Right renal pelvis (tissue), 4 donors: ENCODE results near the gene CORO2B. TPM values are rescaled to one million over a fixed set of nuclear protein-coding genes. Genes with fewer than 3 reads are reported as not detected.

Experiments
- DNase-seq, 4 donors: peaks; one replicate each; pipeline ENCODE4 v3.0.0-alpha.2; 2013; ENCODE audit warnings: low read depth in 4 of 4, low spot score in 3 of 4, missing footprints in 1 of 4
- polyA plus RNA-seq, 4 donors: library from polyadenylated mRNA; unstranded; fragments of 120-200 nt; gene quantifications; one replicate each; pipeline ENCODE4 v1.2.1, GENCODE V29; 2013; ENCODE audit not compliant: insufficient read length in 4 of 4

CORO2B gene
- polyA plus RNA-seq, 4 donors: 22.1 to 27.9 (median 25.6) TPM

GRCh38 chr15:68623301-68623892 is 44.6 kb downstream of the CORO2B start:
- no peak for DNase-seq

GRCh38 chr15:68625853-68626252 is 47.1 kb downstream of the CORO2B start:
- no peak for DNase-seq

GRCh38 chr15:68626283-68626682 is 47.5 kb downstream of the CORO2B start:
- no peak for DNase-seq

- no peak for DNase-seq
These were observed 47.9 kb downstream of the CORO2B start for GRCh38 chr15:68626739-68627138.

- no peak for DNase-seq
These were observed 48.7 kb downstream of the CORO2B start for GRCh38 chr15:68627476-68627875.

- no peak for DNase-seq
These were observed 49.2 kb downstream of the CORO2B start for GRCh38 chr15:68627995-68628394.

- no peak for DNase-seq
These were observed 50.9 kb downstream of the CORO2B start for GRCh38 chr15:68629519-68630210.

- no peak for DNase-seq
These were observed 51.4 kb downstream of the CORO2B start for GRCh38 chr15:68630211-68630555.

- DNase-seq: no peak
These were observed 52.0 kb downstream of the CORO2B start for GRCh38 chr15:68630836-68631235.

GRCh38 chr15:68631601-68632051 is 52.8 kb downstream of the CORO2B start:
- no peak for DNase-seq

- no peak for DNase-seq
These were observed 53.3 kb downstream of the CORO2B start for GRCh38 chr15:68632101-68632500.

GRCh38 chr15:68633231-68634121 is 54.7 kb downstream of the CORO2B start:
- no peak for DNase-seq

GRCh38 chr15:68634122-68634482 is 55.3 kb downstream of the CORO2B start:
- no peak for DNase-seq

GRCh38 chr15:68634531-68634930 is 55.7 kb downstream of the CORO2B start:
- no peak for DNase-seq

- DNase-seq: no peak
These were observed 56.3 kb downstream of the CORO2B start for GRCh38 chr15:68635141-68635540.

- DNase-seq: no peak
These were observed 57.5 kb downstream of the CORO2B start for GRCh38 chr15:68636256-68636655.

- DNase-seq: peak in 2 of 4 donors; percentile 30 to 47
These were observed 59.1 kb downstream of the CORO2B start for GRCh38 chr15:68637767-68638404.

GRCh38 chr15:68638953-68639515 is 60.2 kb downstream of the CORO2B start:
- no peak for DNase-seq

GRCh38 chr15:68639926-68640600 is 61.3 kb downstream of the CORO2B start:
- no peak for DNase-seq

- no peak for DNase-seq
These were observed 62.1 kb downstream of the CORO2B start for GRCh38 chr15:68640791-68641331.
